Effector memory CD8-positive, alpha-beta T cell (primary cell): Measurements from ENCODE around the gene TTC28.

Experiments used
- ATAC-seq: fragments of 150-1000 bp; cut with Tn5 transposase; replicated peaks from 2 replicates; pipeline ENCODE4 v1.10.0; 2021; ENCODE audit warnings: mild to moderate bottlenecking, moderate library complexity
- DNase-seq, 3 experiments: peaks; one replicate each; pipeline ENCODE4 v3.0.0; 2021
- H3K27ac Mint-ChIP-seq, 2 donors: one replicate each; pipeline ENCODE4 v1.8.0; 2022; ENCODE audit warnings: mild to moderate bottlenecking in 2 of 2, mixed read lengths in 2 of 2, moderate library complexity in 2 of 2
- H3K27me3 Mint-ChIP-seq, 2 donors: one replicate each; pipeline ENCODE4 v1.8.0; 2022; ENCODE audit warnings: mixed read lengths in 2 of 2
- H3K36me3 Mint-ChIP-seq: one replicate; pipeline ENCODE4 v1.8.0; 2022; ENCODE audit warnings: mild to moderate bottlenecking, moderate library complexity, mixed read lengths; ENCODE audit not compliant: insufficient read depth
- H3K4me1 Mint-ChIP-seq, 2 donors: one replicate each; pipeline ENCODE4 v1.8.0; 2022; ENCODE audit warnings: low read depth in 2 of 2, mixed read lengths in 2 of 2
- H3K4me3 Mint-ChIP-seq, 2 donors: one replicate each; pipeline ENCODE4 v1.8.0; 2022; ENCODE audit warnings: mild to moderate bottlenecking in 2 of 2, mixed read lengths in 2 of 2, moderate library complexity in 2 of 2
- H3K9me3 Mint-ChIP-seq, 2 donors: one replicate each; pipeline ENCODE4 v1.8.0; 2022; ENCODE audit warnings: mixed read lengths in 2 of 2

TTC28 gene

GRCh38 chr22:27970596-27971220 is 708.9 kb downstream of the TTC28 start:
- Mint-ChIP-seq H3K9me3 (no peaks in the 10 kb centered on the region), H3K36me3 (no peaks in the 10 kb centered on the region), H3K4me3 (no peak overlapping the region), H3K27ac (no peak overlapping the region), H3K4me1 (no peaks in the 10 kb centered on the region), H3K27me3 (no peaks in the 10 kb centered on the region)
- DNase-seq (no peak), ATAC-seq (no peak)

- Mint-ChIP-seq H3K4me3 (no peak overlapping the region), H3K9me3 (no peaks in the 10 kb centered on the region), H3K4me1 (no peaks in the 10 kb centered on the region), H3K36me3 (peaks cover 3% of the 10 kb centered on the region), H3K27ac (no peak overlapping the region), H3K27me3 (no peaks in the 10 kb centered on the region)
- no peak for DNase-seq
- no peak for ATAC-seq
Measured at GRCh38 chr22:27966168-27967064, 713.2 kb downstream of the TTC28 start.

GRCh38 chr22:27962268-27963044 is 717.2 kb downstream of the TTC28 start:
- H3K36me3 Mint-ChIP-seq: peaks cover 3% of the 10 kb centered on the region
- no peaks in the 10 kb centered on the region for H3K27me3 Mint-ChIP-seq
- DNase-seq: no peak
- H3K4me3 Mint-ChIP-seq: no peak overlapping the region
- no peaks in the 10 kb centered on the region for H3K4me1 Mint-ChIP-seq
- no peak overlapping the region for H3K27ac Mint-ChIP-seq
- no peak for ATAC-seq
- no peaks in the 10 kb centered on the region for H3K9me3 Mint-ChIP-seq

GRCh38 chr22:27961680-27962079 is 718.0 kb downstream of the TTC28 start:
- no peaks in the 10 kb centered on the region for H3K27me3 Mint-ChIP-seq
- H3K4me1 Mint-ChIP-seq: no peaks in the 10 kb centered on the region
- no peak overlapping the region for H3K27ac Mint-ChIP-seq
- H3K9me3 Mint-ChIP-seq: no peaks in the 10 kb centered on the region
- DNase-seq: no peak
- peaks cover 3% of the 10 kb centered on the region for H3K36me3 Mint-ChIP-seq
- ATAC-seq: no peak
- no peak overlapping the region for H3K4me3 Mint-ChIP-seq

GRCh38 chr22:27961182-27961581 is 718.5 kb downstream of the TTC28 start:
- H3K4me3 Mint-ChIP-seq: no peak overlapping the region
- DNase-seq (no peak), ATAC-seq (no peak)
- no peaks in the 10 kb centered on the region for H3K27me3 Mint-ChIP-seq
- H3K27ac Mint-ChIP-seq: no peak overlapping the region
- H3K36me3 Mint-ChIP-seq: peaks cover 3% of the 10 kb centered on the region
- no peaks in the 10 kb centered on the region for H3K4me1 Mint-ChIP-seq
- no peaks in the 10 kb centered on the region for H3K9me3 Mint-ChIP-seq

GRCh38 chr22:27959335-27960090 is 720.1 kb downstream of the TTC28 start:
- Mint-ChIP-seq H3K27me3 (no peaks in the 10 kb centered on the region), H3K36me3 (peaks cover under 1% of the 10 kb centered on the region), H3K9me3 (no peaks in the 10 kb centered on the region), H3K27ac (no peak overlapping the region), H3K4me3 (no peak overlapping the region), H3K4me1 (no peaks in the 10 kb centered on the region)
- ATAC-seq (no peak), DNase-seq (no peak)

GRCh38 chr22:27952779-27953178 is 726.9 kb downstream of the TTC28 start:
- H3K27ac Mint-ChIP-seq: no peak overlapping the region
- no peaks in the 10 kb centered on the region for H3K27me3 Mint-ChIP-seq
- no peak for ATAC-seq
- no peaks in the 10 kb centered on the region for H3K36me3 Mint-ChIP-seq
- H3K9me3 Mint-ChIP-seq: no peaks in the 10 kb centered on the region
- no peak overlapping the region for H3K4me3 Mint-ChIP-seq
- no peaks in the 10 kb centered on the region for H3K4me1 Mint-ChIP-seq
- DNase-seq: no peak

- Mint-ChIP-seq H3K36me3 (no peaks in the 10 kb centered on the region), H3K4me1 (no peaks in the 10 kb centered on the region), H3K27me3 (no peaks in the 10 kb centered on the region), H3K4me3 (no peak overlapping the region), H3K9me3 (no peaks in the 10 kb centered on the region), H3K27ac (no peak overlapping the region)
- no peak for DNase-seq
- ATAC-seq: no peak
Measured at GRCh38 chr22:27952091-27952490, 727.5 kb downstream of the TTC28 start.

- no peaks in the 10 kb centered on the region for H3K27me3 Mint-ChIP-seq
- no peaks in the 10 kb centered on the region for H3K36me3 Mint-ChIP-seq
- DNase-seq (no peak), ATAC-seq (no peak)
- H3K9me3 Mint-ChIP-seq: no peaks in the 10 kb centered on the region
- H3K4me1 Mint-ChIP-seq: no peaks in the 10 kb centered on the region
- no peak overlapping the region for H3K27ac Mint-ChIP-seq
- H3K4me3 Mint-ChIP-seq: no peak overlapping the region
Measured at GRCh38 chr22:27949421-27949820, 730.2 kb downstream of the TTC28 start.

- Mint-ChIP-seq H3K4me1 (no peaks in the 10 kb centered on the region), H3K27me3 (no peaks in the 10 kb centered on the region), H3K9me3 (no peaks in the 10 kb centered on the region), H3K36me3 (no peaks in the 10 kb centered on the region), H3K27ac (no peak overlapping the region), H3K4me3 (no peak overlapping the region)
- ATAC-seq (no peak), DNase-seq (no peak)
Measured at GRCh38 chr22:27948569-27948968, 731.1 kb downstream of the TTC28 start.

- Mint-ChIP-seq H3K27ac (no peak overlapping the region), H3K4me1 (no peaks in the 10 kb centered on the region), H3K27me3 (no peaks in the 10 kb centered on the region), H3K36me3 (peaks cover 7% of the 10 kb centered on the region), H3K9me3 (no peaks in the 10 kb centered on the region), H3K4me3 (no peak overlapping the region)
- ATAC-seq: no peak
- no peak for DNase-seq
Measured at GRCh38 chr22:27947448-27947847, 732.2 kb downstream of the TTC28 start.

GRCh38 chr22:27941143-27941542 is 738.5 kb downstream of the TTC28 start:
- DNase-seq (no peak), ATAC-seq (no peak)
- no peaks in the 10 kb centered on the region for H3K4me1 Mint-ChIP-seq
- H3K9me3 Mint-ChIP-seq: no peaks in the 10 kb centered on the region
- H3K27ac Mint-ChIP-seq: no peak overlapping the region
- no peaks in the 10 kb centered on the region for H3K27me3 Mint-ChIP-seq
- H3K36me3 Mint-ChIP-seq: peaks cover 7% of the 10 kb centered on the region
- H3K4me3 Mint-ChIP-seq: no peak overlapping the region

GRCh38 chr22:27937453-27937852 is 742.2 kb downstream of the TTC28 start:
- no peak overlapping the region for H3K27ac Mint-ChIP-seq
- no peak overlapping the region for H3K4me3 Mint-ChIP-seq
- ATAC-seq (no peak), DNase-seq (no peak)
- no peaks in the 10 kb centered on the region for H3K4me1 Mint-ChIP-seq
- no peaks in the 10 kb centered on the region for H3K9me3 Mint-ChIP-seq
- H3K27me3 Mint-ChIP-seq: no peaks in the 10 kb centered on the region
- peaks cover 4% of the 10 kb centered on the region for H3K36me3 Mint-ChIP-seq
